Fibroblast of skin of abdomen (primary cell): ENCODE measurements around the gene FIGLA. TPM values are rescaled to one million over a fixed set of nuclear protein-coding genes. Genes with fewer than 3 reads are reported as not detected.

ENCODE experiments used
- DNase-seq: peaks from one replicate; pipeline ENCODE4 v3.0.0-alpha.2; 2013
- polyA plus RNA-seq, 2 experiments: library from polyadenylated mRNA; unstranded; fragments of 120-200 nt; gene quantifications; one replicate each; pipeline ENCODE4 v1.2.1, GENCODE V29; 2013; ENCODE audit not compliant: insufficient read length in 2 of 2

Gene FIGLA, protein sequence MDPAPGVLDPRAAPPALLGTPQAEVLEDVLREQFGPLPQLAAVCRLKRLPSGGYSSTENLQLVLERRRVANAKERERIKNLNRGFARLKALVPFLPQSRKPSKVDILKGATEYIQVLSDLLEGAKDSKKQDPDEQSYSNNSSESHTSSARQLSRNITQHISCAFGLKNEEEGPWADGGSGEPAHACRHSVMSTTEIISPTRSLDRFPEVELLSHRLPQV
- not detected for polyA plus RNA-seq (2013, experiment 1 of 2; ENCODE audit: insufficient read length)
- not detected for polyA plus RNA-seq (2013, experiment 2 of 2; ENCODE audit: insufficient read length)

DNA sequence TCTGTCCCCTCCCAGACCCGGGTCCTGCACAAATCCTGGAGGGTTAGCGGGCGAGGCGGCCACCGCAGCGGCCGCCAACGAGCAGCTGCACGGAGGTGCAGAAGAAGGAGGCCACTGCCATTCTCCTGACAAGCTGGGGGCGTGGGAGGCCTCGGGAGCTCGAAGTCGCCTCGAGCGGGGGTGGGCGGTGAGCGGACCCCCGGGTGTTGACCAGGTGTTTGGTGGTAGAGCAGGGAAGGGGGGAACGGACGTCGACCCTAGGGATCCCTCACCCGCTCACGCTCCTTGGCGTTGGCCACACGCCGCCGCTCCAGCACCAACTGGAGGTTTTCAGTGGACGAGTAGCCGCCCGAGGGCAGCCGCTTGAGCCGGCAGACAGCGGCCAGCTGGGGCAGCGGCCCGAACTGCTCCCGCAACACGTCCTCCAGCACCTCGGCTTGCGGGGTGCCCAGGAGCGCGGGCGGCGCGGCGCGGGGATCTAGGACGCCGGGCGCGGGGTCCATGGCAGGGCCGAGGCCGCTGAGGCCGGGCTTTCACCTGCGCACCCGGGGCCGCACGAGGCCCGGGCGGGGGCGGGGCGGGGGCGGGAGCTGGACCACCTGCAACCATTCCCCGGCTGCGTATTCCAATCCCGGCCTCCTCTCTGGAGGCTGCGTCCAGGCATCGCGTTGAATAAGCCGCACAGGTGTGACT lies at the start of gene FIGLA:
FIGLA (minus strand) TSS at position 508 of the 693 bp plus-strand sequence; CDS start at position 503, 5 bp downstream.
- DNase-seq: no peak

DNA sequence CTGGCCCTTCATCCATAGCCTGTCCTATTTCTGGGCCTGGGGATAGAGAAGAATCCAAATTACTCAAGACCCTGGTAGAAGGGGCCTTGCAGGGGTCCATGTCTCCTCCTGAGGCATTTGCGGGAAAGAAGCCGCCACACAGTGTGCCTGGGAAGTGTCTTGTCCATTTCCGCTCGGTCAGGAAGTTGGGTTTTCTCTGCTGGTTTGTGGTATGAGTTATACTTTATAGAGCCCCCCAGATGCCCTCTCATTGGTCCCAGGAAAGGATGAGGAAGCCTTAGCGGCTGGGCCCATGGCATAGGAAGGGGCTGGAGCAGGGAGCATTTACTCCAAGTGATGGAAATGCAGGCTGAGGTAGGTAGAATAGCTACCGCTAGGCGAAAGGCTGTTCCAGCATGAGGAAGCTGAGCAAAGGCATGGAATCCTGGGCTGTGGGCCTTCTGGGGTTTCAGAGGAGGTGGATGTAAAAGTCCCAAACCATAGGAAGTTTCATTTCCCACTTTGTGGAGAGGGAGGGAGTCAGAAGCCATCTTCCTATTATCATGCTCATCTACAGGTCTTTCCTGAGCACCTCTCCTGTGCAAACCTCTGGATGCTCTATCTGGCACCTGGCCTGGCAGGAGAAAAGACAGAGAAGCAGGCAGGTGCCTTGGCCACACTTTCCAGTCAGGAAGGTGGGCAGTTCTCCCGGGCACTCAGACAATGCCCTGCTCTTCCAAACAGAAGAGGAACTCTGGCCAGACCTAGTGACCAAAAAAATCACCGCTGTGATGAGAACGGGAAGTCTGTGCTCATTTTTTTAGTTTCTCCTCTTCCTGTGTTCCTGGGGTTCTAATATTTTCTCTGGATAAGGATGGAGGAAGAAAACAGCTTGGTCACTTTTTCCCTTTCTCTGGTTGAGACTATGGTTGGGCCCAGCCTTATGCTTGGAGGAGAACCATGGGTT lies 47.8 kb upstream of the FIGLA start:
- no peak for DNase-seq

DNA sequence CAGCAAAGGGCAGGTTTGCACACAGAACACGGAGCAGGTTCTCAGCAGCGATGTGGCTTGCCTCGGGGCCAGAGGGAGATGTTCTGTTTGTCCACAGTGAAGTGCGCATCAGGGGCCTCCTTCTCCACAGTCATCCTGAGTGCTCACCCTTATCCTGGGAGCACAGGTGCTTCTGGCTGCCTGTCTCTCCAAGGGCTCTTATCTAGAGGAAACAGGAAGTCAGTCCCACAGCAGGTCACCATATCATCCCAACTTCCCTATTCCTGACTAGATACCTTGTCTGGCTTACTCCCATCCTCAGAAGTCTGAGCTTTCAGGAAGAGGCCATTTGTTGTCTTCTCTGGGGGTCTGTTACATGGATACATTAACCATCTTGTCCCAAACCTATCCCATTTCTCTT lies 45.2 kb upstream of the FIGLA start, which contains the start of gene CD207:
CD207 (minus strand) TSS at position 174 of the 400 bp plus-strand sequence; CDS start at position 134, 40 bp downstream.
- no peak for DNase-seq

DNA sequence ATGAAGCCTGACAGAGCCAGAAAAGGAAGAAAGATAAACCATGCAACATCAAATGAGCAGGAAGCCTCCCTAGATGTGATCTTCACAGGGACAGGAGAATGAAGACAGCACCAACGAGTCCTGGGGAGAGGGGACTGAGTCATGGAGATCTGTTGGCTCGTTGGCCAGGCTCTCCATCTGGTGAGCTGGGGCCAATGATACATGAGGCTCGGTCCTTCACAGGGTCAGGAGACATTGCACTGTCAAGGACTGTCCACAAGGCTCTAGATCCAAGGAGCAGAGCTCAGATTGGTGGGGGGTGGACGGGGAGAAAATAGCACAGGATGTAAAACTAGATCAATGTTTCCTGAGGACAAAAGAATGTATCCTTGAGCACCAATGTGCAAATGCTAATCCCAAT lies 44.4 kb upstream of the FIGLA start:
- DNase-seq: no peak

DNA sequence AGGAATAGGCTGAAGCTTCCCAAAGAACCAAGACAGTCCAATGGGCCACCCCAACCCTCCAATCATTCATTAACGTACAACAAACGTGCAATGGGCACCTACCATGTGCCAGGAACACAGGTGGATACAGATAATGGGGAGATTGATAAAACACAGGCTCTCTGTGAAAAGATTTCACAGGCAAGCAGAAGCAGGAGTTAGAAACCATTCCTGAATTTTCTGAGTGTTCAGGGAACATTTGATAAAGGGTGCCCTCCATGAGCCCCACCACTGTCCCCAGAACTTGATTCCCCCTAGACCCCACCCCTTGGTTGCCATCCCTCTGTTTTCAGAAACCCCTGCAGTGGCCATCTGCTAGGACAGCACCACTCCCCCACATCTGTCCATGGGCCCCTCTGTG lies 43.7 kb upstream of the FIGLA start:
- DNase-seq: no peak

DNA sequence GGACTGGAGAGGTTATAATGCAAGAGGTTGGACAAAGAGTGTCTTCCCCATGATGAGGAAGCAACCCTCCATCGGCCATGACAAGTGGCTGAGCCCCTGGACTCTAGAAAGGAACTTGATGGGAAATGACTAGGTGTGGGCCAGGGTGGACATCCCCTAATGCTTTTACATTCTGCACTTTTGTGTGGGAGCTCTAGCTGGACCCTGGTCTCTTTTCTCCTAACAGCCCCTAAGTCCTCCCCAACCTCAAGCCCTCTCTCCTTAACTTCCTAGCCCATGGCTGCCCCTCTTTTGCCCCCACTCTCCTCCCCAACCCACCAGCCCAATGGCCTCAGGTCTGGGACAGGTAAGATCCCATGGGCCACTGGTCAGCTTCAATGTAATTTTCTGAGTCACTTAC lies 42.8 kb upstream of the FIGLA start:
- no peak for DNase-seq

DNA sequence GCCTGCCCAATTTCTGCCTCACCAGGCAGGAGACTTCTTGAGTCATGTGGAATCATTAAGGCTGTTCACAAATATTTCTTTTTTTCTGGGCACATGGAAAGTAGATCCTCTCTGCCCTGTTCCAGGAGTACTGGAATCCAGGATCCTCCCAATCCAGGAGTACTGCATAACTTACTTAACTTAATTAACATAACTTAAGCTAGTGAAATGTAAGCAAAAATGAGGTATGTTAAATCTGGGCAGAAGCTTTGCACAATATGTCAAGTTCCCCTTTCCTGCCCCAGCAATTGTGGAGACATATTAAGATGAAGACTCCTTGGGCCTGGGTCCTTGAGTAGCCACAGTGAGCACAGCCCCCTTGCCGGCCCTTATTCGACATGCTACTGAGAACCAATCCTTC lies 41.9 kb upstream of the FIGLA start:
- DNase-seq: no peak

DNA sequence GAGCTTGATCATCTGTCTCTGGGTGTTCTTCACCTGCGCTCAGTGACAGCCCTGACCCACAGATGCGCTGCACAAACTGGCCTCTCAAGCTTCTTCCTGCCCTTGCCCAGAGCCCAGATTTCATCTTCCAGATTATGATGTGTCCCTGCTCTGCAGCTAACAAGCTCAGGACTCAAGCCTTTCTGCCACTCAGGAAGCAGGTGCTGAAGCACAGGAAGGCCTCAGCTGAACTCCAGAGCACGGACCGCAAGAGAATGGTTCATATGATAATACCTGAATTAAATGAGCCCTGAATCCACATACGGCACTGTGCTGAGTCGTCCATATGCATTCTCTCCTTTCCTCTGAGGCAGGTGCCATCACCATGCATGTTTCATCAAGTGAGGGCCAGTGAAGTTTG lies 41.4 kb upstream of the FIGLA start:
- DNase-seq: no peak

DNA sequence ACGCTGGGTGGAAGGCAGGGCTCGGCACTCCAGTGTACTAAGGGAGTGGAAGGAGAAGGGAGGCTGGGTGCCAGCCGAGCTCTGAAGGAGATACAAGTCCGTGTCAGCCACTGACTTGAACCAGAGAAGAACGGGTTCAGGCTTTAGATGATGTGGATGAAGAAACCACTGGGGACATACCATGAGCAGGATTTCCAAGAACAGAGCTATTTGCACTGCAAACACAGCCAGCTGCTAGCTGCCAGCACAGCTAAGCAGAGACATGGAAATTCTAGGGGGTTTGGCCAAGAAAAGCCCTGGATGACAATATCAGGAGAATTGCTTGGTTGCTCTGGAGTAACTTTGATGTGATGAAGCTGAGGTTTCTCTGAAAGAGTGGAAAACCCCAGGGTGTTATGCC lies 39.9 kb upstream of the FIGLA start:
- DNase-seq: no peak

DNA sequence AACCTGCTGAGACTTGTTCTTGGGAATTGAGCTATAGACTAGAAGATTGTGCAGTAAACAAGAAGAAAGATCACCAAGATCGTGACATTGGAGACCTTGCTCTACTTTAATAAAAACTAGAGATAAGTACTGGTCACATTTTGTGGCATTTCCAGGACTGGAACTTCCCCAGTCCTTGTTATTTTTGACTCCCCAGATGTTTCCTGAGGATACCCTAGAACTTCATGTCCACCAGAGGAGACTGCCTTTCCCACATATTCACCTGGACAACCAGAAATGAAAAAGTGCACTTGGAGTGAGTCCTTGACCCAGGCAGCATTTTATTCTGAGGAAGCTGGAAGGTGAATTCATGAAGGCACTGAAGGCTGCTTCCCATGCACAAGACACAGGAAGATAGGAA lies 39.5 kb upstream of the FIGLA start:
- DNase-seq: no peak

DNA sequence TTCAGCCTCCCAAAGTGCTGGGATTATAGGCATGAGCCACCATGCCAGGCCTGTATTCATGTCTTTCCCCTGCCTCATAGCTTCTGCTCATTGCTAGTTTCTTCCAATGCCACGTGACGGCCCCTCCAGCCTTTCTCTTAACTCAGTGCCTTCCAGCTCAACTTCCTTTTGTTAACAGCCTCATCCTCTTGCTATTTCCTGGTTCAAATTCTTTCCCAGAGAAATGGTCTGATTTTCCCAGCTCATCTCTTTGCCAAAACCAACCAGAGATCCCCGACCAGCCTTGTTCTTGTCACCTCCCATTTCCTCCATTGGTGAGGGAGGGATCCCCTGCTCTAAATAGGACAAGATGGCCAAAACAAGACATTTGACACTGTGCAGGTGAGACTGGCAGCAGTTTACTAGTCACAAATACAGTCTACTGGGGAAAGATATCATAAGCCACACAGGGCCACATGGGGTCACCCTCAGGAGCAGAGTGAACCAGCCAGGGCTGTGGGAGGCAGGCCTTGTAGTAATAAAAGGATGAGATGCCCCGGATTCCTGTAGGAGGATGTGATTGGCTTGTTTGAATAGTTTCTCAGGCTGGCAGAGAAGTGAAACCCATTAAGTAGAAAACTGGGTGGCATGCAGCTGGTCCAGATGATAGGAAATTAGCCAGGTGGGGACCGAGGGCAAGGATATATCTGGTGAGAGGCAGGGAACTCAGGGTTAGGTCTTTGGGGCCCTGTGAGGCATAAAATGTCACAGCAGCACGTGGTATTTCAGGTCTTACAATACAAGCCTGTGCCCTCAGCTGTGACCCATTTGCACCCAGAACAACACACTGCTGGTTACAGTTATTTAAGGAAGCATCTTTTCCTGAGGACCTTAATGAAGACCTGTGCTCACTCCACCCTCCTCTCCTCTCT lies 38.7 kb upstream of the FIGLA start:
- peak; percentile 52 for DNase-seq

DNA sequence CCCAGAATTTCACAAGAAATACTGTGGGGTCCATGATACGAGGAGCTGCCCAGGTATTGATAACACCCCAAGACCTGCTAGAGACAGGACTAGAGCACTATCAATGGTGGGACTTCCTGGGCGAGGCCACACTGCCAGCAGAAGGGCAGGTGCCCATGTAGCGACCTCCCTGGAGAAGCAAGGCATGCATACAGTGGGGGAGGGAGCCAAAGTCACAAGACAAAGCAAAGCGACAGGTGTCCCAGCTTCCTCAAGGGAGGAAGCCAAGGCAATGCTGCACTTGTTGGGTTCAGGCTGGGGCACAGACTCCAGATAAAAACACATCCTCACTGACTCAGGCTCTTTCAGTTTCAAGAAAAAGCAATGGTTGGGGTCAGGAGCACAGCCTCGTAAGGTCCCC lies 37.7 kb upstream of the FIGLA start:
- DNase-seq: no peak

DNA sequence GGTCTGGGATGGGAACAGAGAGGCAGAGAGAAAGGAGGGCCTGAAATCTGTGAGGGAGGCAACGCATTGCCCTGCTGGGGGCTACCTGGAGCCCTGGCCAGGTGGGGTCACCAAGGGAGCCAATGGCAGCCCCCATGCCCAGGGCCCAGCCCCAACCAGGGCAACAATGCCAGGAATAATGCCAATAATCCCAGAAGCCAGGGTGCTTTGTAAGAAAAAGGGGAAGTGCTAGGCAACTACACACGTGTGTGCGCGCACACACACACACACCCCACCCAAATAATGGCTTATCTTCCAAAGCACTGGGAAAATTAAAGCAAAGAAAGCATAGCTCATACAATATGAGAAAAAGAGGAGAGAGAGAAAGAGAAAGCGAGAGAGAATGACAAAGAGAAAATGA lies 36.9 kb upstream of the FIGLA start:
- no peak for DNase-seq

DNA sequence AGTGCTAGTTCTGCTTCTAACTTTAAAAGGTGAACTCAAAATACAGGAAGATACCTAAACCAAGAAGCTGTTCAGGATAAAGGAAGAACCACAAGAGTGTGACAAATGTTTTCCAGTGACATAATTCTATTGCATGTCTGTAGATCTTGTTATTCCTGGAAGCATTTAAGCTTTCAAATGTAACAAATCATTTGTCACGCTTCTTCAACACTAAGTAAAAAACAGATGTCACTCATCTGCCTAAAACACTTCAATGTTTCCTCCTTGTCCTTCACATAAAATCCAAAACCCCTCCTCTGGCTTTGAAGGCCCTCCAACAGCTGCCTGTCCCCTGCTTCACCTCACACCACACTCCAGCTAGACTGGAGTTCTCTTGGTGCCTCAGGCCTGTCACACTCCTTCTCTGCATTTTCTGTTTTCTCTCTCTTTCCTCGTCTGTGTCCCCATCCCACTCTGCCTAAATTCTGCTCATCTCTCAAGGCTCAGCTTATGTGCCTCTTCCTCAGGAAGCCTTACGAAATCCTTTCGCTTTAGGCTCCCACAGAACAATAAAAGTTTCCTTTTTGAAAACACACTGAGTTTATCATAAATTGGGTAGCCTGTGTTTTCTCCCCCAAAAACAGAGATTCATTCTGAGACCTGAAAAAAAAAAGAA lies 36.4 kb upstream of the FIGLA start:
- no peak for DNase-seq

DNA sequence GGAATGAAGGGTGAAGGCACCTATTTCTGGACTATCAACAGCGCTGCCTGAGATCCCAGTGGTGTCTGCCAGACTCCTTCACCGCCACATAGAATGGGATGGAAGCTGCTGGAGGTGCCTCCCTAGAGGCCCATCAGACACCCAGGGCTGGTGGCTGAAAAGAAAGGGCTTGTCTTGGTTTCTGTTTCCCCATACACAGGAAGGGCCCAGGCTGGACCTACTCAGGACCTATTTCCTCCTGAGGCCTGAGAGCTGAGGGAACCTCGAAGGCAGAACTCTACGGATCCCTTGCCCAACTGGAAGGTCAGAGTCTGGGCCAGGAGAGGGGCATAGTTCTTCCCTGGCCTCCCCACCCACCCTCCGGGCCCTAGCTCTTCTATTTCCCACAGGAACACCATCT lies 32.8 kb upstream of the FIGLA start:
- DNase-seq: no peak

DNA sequence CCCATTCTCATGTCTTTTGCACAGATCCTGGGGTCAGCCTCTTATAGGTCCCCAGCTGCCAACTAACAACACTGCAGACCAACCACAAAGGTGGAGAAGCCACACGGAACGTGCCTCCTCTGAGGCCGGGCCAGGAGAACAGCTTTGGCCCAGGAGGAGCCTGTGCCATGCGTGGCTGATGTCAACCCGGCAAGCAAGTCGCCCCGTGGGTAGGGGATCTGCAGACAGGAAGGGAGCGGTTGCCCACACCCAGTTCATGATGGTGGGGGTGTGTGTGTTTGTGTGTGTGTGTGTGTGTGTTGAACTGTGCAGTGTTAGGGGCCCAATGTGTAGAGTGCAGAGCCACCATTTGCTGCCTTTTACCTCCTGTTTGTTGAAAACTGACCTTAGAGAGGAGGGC lies 32.4 kb upstream of the FIGLA start:
- no peak for DNase-seq

DNA sequence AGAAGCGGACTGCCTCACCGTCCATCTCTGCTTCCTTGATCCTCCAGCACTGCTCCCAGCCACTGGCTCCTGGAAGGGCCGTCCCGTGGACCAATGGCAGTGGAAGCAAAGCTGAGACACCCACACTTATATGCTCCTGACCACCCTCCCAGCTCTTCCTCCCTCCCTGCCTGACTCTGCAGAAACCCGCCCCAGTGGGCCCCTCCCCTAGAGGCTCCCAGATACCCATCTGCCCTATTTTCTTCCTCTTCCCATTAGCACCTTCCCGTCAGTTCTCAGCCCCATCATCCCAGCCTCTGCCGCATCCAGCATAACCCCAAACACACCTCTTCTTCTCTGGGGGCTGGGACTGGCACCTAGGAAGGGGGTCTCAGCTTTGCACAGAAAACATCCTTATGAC lies 30.1 kb upstream of the FIGLA start, which contains the start of gene CLEC4F:
CLEC4F (minus strand) TSS at position 101 of the 400 bp plus-strand sequence; CDS start at position 25, 76 bp downstream.
- no peak for DNase-seq

DNA sequence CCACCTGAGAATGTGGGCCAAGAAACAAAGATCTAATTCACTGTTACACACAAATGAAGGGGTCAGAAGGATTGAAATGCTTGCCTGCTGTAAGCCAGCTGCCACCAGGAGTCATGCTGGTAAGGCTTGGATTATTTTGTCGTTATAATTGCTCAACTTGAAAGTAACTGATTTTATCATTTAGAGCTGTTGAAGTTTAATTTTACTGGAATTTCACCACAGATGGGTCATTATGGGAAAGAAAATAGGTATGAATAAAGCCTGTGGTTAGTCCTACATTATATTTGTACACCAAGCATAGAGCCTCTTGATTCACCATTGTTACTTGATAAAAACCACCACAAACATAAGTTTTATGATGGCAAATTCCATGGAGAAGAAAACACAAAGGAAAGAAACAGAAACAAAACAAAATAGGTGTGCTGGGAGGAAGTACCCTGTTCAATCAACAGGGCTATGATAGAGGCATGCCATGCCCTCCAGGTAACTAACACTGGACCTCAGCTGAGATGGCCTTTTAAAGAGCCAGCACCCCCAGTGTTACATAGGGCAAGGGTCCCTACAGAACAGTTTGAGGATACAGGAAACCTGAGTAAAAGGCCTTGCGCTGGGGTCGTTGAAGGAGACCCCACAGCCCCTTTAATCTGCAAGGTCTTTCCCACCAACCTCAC lies 27.0 kb upstream of the FIGLA start:
- no peak for DNase-seq

DNA sequence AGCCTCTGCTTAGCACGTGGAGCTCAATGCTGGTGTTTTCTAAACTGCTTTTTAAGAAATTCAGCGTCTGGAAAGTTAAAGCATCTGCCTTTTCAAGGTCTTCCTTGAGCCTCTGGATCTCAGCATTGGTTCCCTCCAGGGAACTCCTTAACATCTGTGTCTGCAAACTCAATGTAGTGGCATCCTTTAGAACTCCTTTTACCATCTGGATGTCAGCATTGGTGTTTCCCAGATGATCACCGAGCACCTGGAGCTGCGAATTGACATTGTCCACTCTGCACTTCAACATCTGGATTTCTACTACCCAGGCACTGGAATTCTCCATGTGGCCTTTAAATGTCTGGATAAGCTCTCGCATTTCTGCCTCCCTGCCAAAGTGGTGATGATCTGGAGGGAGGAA lies 26.3 kb upstream of the FIGLA start:
- no peak for DNase-seq
